Erythroblast (primary cell): Measurements from ENCODE around the gene EEFSEC.

Experiments
- DNase-seq, 2 experiments: peaks; one replicate each; lab custom pipeline; 2025; lab: John Stamatoyannopoulos, UW
- GATA1 ChIP-seq: IDR thresholded peaks from 2 replicates; pipeline ENCODE4 v1.6.1; 2011; ENCODE audit warnings: low read depth, mild to moderate bottlenecking, control low read depth, low read length, moderate library complexity
- POLR2A ChIP-seq: IDR thresholded peaks from 2 replicates; pipeline ENCODE4 v1.6.1; 2011; ENCODE audit warnings: mild to moderate bottlenecking, low read length

Gene EEFSEC

DNA sequence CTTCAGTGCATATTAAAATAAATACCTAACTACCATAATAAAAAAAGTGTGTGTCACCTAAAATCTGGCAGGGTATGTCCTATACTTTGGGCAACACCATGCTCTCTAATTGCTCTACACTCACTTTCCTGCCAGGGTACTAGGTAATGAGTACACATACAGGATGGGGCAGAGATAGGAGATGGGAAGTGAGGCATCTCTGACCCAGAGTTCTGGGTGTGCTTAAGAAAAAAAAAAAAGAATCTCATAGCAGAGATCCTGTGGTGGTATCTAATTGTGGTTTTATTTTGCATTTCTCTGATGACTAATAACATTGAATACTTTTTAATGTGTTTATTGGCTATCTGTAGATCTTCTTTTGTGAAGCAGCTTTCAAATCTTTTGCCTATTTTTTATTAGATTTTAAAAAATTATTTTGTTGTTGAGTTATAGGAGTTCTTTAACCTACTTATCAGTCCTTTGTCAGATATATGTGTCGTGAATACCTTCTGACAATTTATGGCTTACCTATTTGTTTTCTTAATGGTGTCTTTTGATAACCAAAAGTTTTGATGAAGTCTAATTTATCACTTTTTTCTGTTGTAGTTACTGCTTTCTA is 48.0 kb downstream of the EEFSEC start:
- no peak for DNase-seq
- no peak for TF ChIP-seq POLR2A
- TF ChIP-seq GATA1: no peak

DNA sequence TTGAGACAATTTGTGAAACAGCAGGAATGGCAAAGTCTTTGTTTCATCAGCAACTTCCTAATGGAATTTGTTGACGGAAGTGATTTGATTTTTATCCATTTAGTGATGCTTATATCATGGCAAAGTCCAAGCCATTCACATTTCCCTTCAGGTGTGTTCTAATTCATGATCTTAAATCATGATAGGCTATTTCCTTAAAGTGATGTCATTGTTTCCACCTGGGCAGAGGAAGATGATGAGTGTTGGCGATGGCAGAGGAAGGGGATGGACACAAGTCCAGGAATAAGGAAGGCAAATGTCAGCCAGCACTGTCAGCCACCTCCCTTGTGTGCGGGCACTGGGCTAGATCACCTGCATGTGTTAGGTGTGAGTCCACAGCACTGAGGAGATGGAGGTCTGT is 49.9 kb downstream of the EEFSEC start:
- TF ChIP-seq GATA1 (no peak), POLR2A (no peak)
- no peak for DNase-seq

DNA sequence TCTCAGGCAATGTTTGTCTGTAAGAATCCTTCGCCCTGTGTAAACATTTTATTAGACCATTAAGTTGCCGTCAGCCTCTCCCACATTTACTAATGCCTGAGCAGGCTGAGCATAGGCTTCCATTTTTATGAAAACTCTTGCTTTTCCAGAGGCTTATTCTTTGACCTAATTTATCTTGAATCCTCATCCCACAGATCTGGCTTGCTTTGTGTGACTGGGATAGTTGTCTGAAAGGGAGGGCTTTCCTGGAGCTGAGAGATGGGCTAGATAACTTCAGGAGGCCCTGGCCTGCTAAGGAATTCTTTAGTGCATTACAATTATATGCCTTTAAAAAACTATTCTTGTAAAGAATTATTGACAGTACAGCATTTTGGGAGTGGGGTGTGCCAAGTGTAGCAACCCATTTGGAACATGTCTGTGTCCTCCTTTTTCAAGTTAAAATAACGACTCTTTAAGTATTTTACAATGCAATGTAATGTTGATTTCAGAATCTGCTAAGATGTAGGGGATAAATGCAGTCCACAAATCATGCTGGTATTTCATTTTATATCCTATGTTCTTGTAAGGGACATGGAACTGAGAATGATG is 52.4 kb downstream of the EEFSEC start:
- DNase-seq: no peak
- no peak for TF ChIP-seq GATA1
- no peak for TF ChIP-seq POLR2A

DNA sequence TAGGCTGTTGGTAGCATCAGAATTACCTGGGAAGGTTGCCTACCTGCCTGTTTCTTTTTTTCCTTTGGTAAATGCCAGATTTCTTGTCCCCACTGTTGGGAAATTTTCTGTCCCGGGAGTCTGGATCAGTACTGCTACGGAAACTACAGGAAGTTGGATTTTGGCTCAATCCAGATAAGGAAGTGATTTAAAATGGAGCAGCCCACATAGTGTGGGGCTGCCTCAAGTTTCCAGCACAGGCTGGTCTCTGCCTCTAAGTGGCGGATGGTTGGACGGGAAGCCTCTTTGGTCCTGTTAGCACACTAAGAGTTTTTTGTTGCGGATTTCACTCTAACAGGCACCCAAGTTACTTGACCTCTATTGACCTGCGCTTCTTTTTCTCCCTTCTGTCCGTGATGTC is 54.7 kb downstream of the EEFSEC start:
- TF ChIP-seq POLR2A (no peak), GATA1 (no peak)
- no peak for DNase-seq

DNA sequence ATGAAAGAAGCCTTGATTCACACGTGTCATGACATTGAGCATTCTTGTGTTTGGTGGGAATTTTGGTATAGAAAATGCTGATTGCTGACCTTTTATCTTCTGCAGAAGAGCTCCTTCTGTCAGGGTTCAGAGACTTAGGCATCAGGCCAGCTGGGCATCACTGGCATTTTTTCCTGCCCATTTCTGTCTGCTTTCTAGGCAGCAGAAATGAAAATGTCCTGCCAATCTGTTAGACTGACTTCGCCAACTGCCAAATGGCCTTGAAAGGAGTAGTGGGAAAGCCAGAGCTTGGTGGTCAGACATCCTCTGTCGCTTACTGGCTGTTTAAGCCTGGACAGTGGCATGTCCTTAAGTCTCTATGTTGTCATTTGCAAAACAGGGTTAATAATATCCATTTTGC is 57.4 kb downstream of the EEFSEC start:
- no peak for TF ChIP-seq POLR2A
- TF ChIP-seq GATA1: no peak
- DNase-seq: no peak

DNA sequence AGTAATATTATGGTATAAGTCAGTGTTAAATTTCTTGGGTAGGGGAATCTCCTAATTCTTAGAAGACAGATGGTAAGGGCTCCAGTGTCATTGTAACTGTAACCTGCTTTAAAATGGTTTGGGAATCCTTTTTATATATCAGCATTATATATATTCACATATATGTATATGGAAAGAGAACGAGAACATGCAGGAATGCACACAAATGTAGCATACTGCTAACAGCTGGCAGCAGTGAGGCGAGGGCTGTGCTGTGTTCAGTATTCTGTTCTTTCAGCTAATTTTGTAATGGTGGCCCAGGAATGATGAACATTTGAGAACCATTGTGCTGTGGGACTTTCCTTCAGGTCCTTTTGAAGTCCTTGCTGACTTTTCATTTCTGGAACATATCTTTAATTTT is 60.8 kb downstream of the EEFSEC start:
- TF ChIP-seq POLR2A: no peak
- no peak for TF ChIP-seq GATA1
- DNase-seq: no peak

DNA sequence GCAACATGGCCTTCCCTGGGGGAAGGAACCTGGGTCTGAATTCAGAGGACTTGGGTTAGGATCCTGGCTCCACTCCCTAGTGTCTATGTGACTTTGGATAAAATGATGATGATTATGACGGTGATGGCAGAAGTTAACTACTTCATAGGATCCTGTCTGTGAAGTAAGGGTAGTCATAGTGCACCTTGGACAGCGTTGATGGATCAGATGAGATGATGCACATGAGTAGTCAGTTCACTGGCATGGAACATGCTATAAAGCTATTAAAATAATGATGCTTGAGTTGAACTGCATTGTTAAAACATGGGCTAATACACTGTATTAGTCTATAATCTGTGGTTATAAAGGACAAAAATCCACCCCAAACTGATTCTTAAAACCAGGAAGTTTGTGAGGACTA is 62.0 kb downstream of the EEFSEC start:
- no peak for DNase-seq
- TF ChIP-seq GATA1 (no peak), POLR2A (no peak)

DNA sequence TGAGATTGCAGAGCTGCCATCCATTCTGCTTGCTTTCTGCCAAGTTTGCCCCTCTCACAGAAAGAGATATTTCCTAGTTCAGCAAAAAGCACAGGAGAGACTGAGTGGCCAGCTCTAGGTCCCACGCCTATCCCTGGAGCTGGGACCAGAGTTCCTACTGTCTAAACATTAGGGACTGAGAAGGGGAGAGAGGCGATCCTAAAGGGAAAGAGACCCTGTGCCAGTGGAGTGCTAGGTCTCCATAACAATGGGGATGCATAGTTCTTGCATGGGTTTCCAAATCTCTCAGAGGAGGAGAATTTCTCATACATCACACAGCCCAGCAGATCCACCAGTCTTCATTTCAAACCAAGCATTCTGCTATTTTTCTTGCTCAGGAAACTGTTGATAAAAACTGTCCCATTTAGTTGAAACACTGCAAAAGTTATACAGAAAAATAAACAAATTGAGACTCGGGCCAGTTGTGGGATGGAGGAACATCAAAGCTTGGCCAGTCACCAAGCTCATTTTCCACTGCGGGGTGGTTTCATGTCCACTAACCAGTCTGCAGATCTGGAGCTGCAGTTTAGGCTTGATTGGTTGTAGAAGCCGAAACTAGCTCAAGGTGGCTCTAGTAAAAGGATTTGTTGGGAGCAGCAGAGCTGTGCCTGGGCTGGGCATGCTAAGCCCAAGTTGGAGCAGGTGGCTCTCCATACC is 62.7 kb downstream of the EEFSEC start:
- no peak for TF ChIP-seq GATA1
- no peak for TF ChIP-seq POLR2A

DNA sequence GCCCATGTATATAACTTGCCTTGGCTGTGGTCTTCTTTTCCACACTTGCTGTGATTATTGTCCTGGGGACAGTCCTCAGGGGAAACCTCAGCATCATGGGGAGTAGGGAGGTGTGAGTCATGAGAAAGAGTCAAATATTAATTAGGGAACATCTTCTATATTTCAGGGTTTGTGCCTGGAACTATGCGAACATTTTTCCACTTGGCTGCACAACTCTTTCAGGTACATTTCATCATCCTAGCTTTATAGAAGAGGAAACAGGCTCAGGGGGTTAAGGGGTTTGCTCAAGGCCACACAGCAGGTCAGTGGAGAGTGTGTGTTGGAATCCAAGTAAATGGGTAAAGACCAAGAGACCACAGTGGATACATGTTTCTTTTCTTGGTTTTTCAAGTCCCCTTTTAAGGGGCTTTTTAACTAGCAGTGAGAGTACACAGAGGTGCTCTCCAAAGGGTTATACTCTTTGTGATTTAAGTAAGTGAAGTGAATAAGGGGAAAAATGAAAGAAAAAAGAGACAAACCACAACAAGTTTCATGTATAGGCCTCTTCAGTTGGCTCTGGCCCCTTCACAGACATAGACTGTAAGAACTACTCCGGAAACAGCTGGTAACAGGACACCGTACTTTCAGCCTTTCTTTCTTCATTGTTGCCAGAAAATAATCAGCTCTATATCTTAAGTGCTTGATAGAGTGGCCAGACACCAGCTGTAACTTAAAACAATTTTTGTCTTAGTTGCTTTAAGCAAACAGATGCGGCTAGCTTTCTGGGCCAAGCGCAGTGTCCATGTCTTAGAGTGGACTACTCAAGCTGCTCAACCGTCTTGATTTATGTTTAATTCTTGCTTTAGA is 64.6 kb downstream of the EEFSEC start:
- peak in 1 of 2 experiments; percentile 43 for DNase-seq
- TF ChIP-seq POLR2A: no peak
- no peak for TF ChIP-seq GATA1

More for the DNA sequence above, 62.7 kb downstream of the EEFSEC start:
- no peak for DNase-seq

DNA sequence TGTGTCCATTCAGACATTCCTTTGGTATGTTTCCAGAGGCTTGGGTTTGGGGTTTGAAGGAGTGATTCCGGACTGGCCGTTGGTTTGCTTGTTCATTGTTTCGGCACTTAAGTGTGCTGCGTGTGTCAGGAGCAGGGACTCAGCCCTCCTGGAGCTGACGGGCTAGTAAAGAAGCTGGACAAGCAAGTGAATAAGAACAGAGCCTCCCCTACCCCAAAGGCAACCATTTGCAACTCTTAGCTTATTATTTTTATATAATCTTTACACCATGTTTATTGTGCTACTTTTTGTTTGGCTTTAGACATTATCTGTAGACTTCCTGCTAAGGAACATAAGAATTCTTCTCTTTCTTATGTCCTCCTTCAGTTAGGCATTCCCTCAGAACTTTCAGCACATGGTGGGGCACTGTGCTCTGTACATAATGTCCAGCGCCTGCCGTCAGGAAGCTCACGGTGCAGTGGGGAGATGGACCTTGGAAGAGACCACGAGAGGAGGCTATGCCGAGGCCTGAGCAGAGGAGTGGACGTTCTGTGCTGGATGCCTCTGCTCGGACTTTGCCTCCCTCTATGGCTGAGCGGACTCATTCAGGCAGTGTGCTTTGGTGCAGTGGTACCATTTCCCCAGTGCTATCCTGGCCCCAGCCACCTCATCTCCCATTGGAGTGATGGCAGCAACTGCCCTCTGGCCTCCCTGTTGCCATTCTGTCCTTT is 65.4 kb downstream of the EEFSEC start:
- TF ChIP-seq GATA1: no peak
- no peak for TF ChIP-seq POLR2A

DNA sequence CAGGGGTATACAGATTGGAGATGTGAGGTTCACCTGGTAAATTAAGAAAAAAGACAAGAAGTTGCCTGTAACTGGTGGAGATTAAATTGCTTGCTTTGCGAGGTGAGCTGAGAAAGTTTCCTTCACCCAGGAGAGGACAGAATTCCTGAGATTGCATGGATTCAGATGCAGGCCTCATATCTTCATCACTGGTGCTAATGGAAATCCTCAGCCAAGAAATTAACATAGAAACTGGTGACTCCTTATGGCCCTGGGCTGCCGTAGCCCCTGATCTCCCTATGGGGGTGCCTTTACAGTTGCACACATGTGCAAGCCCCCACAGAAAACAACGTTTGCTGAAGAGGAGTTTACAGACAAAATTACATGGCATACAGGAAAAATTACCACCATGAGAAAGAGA is 68.0 kb downstream of the EEFSEC start:
- no peak for DNase-seq
- TF ChIP-seq GATA1 (no peak), POLR2A (no peak)

More for the DNA sequence above, 65.4 kb downstream of the EEFSEC start:
- no peak for DNase-seq

DNA sequence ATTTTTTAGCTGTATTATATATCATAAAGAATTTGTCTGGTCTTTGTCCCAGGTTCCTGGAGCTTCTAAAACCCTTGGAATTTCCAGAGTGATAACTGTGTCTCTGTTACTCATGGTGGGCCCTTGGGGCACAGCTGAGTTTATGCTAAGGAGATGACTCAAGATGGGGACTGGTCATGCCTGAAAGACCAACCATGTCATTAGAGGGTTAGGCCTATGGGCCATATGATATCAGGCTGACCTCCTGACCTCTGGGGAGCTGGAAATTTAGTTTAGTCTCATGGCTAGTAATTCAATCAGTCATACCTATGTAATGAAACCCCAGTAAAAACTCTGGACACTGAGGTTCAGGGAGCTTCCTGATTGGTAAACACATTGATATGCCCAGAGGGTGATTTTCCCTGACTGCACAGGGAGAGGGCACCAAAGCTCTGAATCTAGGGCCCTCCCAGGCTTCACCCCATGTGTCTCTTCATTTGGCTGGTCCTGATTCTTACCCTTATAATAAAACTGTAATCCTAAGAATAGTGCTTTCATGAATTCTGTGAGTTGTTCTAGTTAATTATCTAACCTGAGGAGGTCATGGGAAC is 69.6 kb downstream of the EEFSEC start:
- DNase-seq: peak; percentile 24 to 32
- no peak for TF ChIP-seq GATA1
- TF ChIP-seq POLR2A: no peak

DNA sequence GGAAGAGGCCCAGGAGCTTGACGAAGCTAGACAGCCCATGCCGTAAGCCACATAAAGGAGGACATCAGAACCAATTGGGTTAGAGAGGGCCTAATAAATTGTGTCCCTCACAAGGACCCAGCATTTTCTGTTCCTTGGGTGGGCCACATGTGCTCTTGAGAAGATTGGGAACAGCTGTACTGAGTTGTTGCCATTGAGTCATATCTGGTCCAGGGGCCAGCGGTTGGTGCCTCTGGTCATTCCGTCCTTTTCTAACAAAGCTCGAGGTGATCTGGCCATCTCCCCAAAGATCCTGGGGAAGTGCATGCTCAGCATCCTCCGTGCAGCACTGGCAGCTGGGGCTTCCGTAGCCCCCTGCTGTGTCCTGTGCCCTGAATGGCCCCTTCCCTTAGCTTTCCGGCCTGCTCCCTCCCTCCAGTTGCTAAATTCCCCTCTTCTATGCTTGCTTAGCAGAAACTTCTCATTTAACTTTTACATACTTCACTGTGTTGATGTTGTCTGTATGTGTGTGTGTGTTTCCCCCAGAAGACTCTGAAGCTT is 73.0 kb downstream of the EEFSEC start:
- DNase-seq: no peak
- TF ChIP-seq POLR2A (no peak), GATA1 (no peak)
